GM12878 (cell line): ENCODE data around the gene NCLN. TPM values are rescaled to one million over a fixed set of nuclear protein-coding genes. Genes with fewer than 3 reads are reported as not detected.

Experiments
- ATAC-seq: fragments of 200-7000 bp; cut with Tn5 transposase; 3 replicates; pipeline ENCODE4 v1.9.1; 2020; ENCODE audit warnings: mild to moderate bottlenecking, moderate library complexity
- BruUV-seq: library from RNA; stranded (reverse); fragments of 400-500 nt; replicated peaks from 2 replicates; lab custom pipeline; 2021; lab: Mats Ljungman, UMichigan
- CTCF ChIA-PET: fragments of 300-600 bp; sonication (Branson Sonifier 250); formaldehyde crosslinking; extraction: SDS; loops from one replicate; lab custom pipeline; 2021; ENCODE audit warnings: inconsistent platforms; lab: Yijun Ruan, JAX
- POLR2A ChIA-PET: fragments of 350-600 bp; formaldehyde crosslinking; extraction: SDS; loops from one replicate; lab custom pipeline; 2021; ENCODE audit warnings: inconsistent platforms; lab: Charles Lee
- RAD21 ChIA-PET: fragments of 300-600 bp; sonication (Branson Sonifier 250); formaldehyde crosslinking; loops from one replicate; lab custom pipeline; 2023; ENCODE audit warnings: antibody characterized with exemption; ENCODE audit not compliant: unreplicated experiment; lab: Charles Lee
- SMC1A ChIA-PET: fragments of 300-600 bp; sonication (Branson Sonifier 250); formaldehyde crosslinking; loops from one replicate; lab custom pipeline; 2023; ENCODE audit not compliant: unreplicated experiment, uncharacterized antibody; lab: Charles Lee
- DNase-seq: peaks from one replicate; pipeline ENCODE4 v3.0.0-alpha.2; 2011; ENCODE audit warnings: low read depth, low spot score
- FAIRE-seq: peaks from 3 replicates; lab custom pipeline; 2011; peaks lifted over from hg19 to GRCh38; lab: Jason Lieb, UNC
- H2AFZ ChIP-seq: 2 replicates; pipeline ENCODE4 v1.6.0; 2011; ENCODE audit warnings: low read depth, low read length, control low read depth; ENCODE audit not compliant: control insufficient read depth
- H3K27ac ChIP-seq: 2 replicates; pipeline ENCODE4 v1.5.1; 2011; ENCODE audit warnings: control low read depth; ENCODE audit not compliant: control insufficient read depth, insufficient read depth
- H3K27me3 ChIP-seq, 2 experiments: replicated peaks in 1 of 2; 2 replicates each; pipeline versions ENCODE4 v1.6.0 to v1.6.1; 2011; ENCODE audit warnings: low read length in 1 of 2; ENCODE audit not compliant: control insufficient read depth in 2 of 2, insufficient read depth in 2 of 2
- H3K36me3 ChIP-seq, 2 experiments: 2 replicates each; pipeline ENCODE4 v1.5.1; 2011; ENCODE audit warnings: low read length in 1 of 2; ENCODE audit not compliant: control insufficient read depth in 2 of 2, insufficient read depth in 2 of 2
- H3K4me1 ChIP-seq: 2 replicates; pipeline ENCODE4 v1.6.1; 2011; ENCODE audit warnings: mild to moderate bottlenecking, low read length, moderate library complexity, mixed read lengths; ENCODE audit not compliant: control insufficient read depth, insufficient read depth
- H3K4me2 ChIP-seq: 2 replicates; pipeline ENCODE4 v1.6.0; 2011; ENCODE audit warnings: control low read depth; ENCODE audit not compliant: control insufficient read depth, insufficient read depth
- H3K4me3 ChIP-seq: fragments of 200-600 bp; sonication (generic); 2 replicates; pipeline ENCODE4 v1.5.1; 2016
- H3K79me2 ChIP-seq: 2 replicates; pipeline ENCODE4 v1.6.0; 2011; ENCODE audit warnings: low read length; ENCODE audit not compliant: control insufficient read depth, insufficient read depth
- H3K9ac ChIP-seq: 2 replicates; pipeline ENCODE4 v1.8.0; 2011; ENCODE audit warnings: low read length, control low read depth, mixed read lengths; ENCODE audit not compliant: control insufficient read depth, insufficient read depth
- H3K9me3 ChIP-seq: replicated peaks from 3 replicates; pipeline ENCODE4 v1.5.1; 2011; ENCODE audit warnings: mild to moderate bottlenecking, low read length; ENCODE audit not compliant: control insufficient read depth, insufficient read depth
- H4K20me1 ChIP-seq: 2 replicates; pipeline ENCODE4 v1.6.0; 2011; ENCODE audit not compliant: control insufficient read depth, insufficient read depth
- HDGF ChIP-seq: fragments of 450-650 bp; IDR thresholded peaks from 2 replicates; pipeline ENCODE4 v1.6.1; 2016; ENCODE audit warnings: antibody characterized with exemption
- LARP7 ChIP-seq: fragments of 450-650 bp; IDR thresholded peaks from 2 replicates; pipeline ENCODE4 v1.6.1; 2017; ENCODE audit warnings: mild to moderate bottlenecking
- NR2C2 ChIP-seq: IDR thresholded peaks from 2 replicates; pipeline ENCODE4 v1.6.1; 2011; ENCODE audit warnings: borderline replicate concordance, low read depth; ENCODE audit not compliant: control insufficient read depth, insufficient read length
- PKNOX1 ChIP-seq: fragments of 450-650 bp; IDR thresholded peaks from 2 replicates; pipeline ENCODE4 v1.6.1; 2016; ENCODE audit warnings: mild to moderate bottlenecking
- RAD51 ChIP-seq: fragments of 450-650 bp; IDR thresholded peaks from 2 replicates; pipeline ENCODE4 v1.6.1; 2016; ENCODE audit warnings: moderate library complexity, mild to moderate bottlenecking, inconsistent platforms
- REST ChIP-seq: IDR thresholded peaks from 2 replicates; pipeline ENCODE4 v1.6.1; 2012; ENCODE audit warnings: mild to moderate bottlenecking, low read depth, low read length
- SMAD1 ChIP-seq: fragments of 450-650 bp; IDR thresholded peaks from 2 replicates; pipeline ENCODE4 v1.6.1; 2018; ENCODE audit warnings: mild to moderate bottlenecking, low read depth; ENCODE audit not compliant: partially characterized antibody
- STAT1 ChIP-seq: fragments of 450-650 bp; conservative IDR thresholded peaks from 2 replicates; pipeline ENCODE4 v1.6.1; 2014; ENCODE audit warnings: antibody characterized with exemption, mild to moderate bottlenecking
- WGBS: methylation state at CpG from one replicate; pipeline ENCODE4 v1.1.6; 2016; ENCODE audit warnings: low lambda C conversion rate; ENCODE audit not compliant: insufficient replicate concordance, insufficient coverage; ENCODE audit errors: missing lambda C conversion rate; 5-methylcytosine and 5-hydroxymethylcytosine counted together
- in situ Hi-C: fragments of 300-500 bp; cut with MboI; formaldehyde crosslinking; loops from 9 replicates; pipeline ENCODE4 v1.14.3; 2018; ENCODE audit warnings: mixed read lengths
- intact Hi-C: fragments of 100-400 bp; cut with micrococcal nuclease; formaldehyde crosslinking; loops from one replicate; pipeline ENCODE4 v1.14.2; 2022; ENCODE audit not compliant: unreplicated experiment
- polyA plus RNA-seq, 11 experiments: library from polyadenylated mRNA; depleted of rRNA in 4 of 11; unstranded in 6 of 11; stranded (reverse) in 5 of 11; fragments of >200 nt; fragmentation: Nextera tagmentation in 4 of 11; fragmentation: Illumina TruSeq in 1 of 11; extraction: Ambion mirVana in 4 of 11; extraction: Trizol in 1 of 11; gene quantifications; 1 replicate in 1 of 11; 2 replicates in 10 of 11; pipeline versions ENCODE4 v1.2.1 to v1.2.3, GENCODE V29; 2011 to 2016; ENCODE audit warnings: inconsistent platforms in 2 of 11, missing spikeins in 2 of 11, low read depth in 1 of 11
- total RNA-seq, 4 experiments: library from RNA; depleted of rRNA in 3 of 4; stranded (reverse); fragments of >200 nt in 3 of 4; fragmentation: Illumina TruSeq in 1 of 4; extraction: Trizol in 1 of 4; gene quantifications; 2 replicates each; pipeline versions ENCODE4 v1.2.1 to v1.2.3, GENCODE V29; 2013 to 2021

The NCLN gene
- total and polyA plus RNA-seq, 10 of the 15 experiments (the other 5 are each of a cell fraction or from before 2014, with no cell fraction given), result 2.2 to 79.1 (median 36.0) TPM

- no peak overlapping the region for H3K4me3 ChIP-seq
- ChIA-PET SMC1A (no interaction called here), RAD21 (no interaction called here), POLR2A (no interaction called here), CTCF (no interaction called here)
- WGBS, result 49% methylated on average over 23 of the region's 23 CpGs
- no peaks in the 10 kb centered on the region for H3K4me1 ChIP-seq
- no peaks in the 10 kb centered on the region for H3K9me3 ChIP-seq
- TF ChIP-seq HDGF (peak; percentile 37; the same call in 1 of the 2 replicates), REST (peak; percentile 97), NR2C2 (peak; percentile 42), PKNOX1 (0 out of 2 replicates have a peak, but pooled peaks have one; percentile 21), SMAD1 (no peak), RAD51 (no peak), LARP7 (no peak), STAT1 (no peak)
- H3K36me3 ChIP-seq, result no peaks in the 10 kb centered on the region
- in situ Hi-C loops, result no loop called here
- no peak overlapping the region for H3K4me2 ChIP-seq
- H4K20me1 ChIP-seq, result no peaks in the 10 kb centered on the region
- no peak for DNase-seq
- no TSS peak for BruUV-seq
- no peak overlapping the region for H2AFZ ChIP-seq
- H3K79me2 ChIP-seq, result no peaks in the 10 kb centered on the region
- intact Hi-C loops, result no loop called here
- FAIRE-seq, result no peak
- no peak for ATAC-seq
- no peak overlapping the region for H3K9ac ChIP-seq
- H3K27ac ChIP-seq, result no peak overlapping the region
- H3K27me3 ChIP-seq, result no peaks in the 10 kb centered on the region
Measured at GRCh38 chr19:3243819-3244700, 58.3 kb downstream of the NCLN start.
